RKO (cell line): ENCODE measurements around the gene TAF4B.
"Not testable (repeated sequence)": the region's sequence is repeated elsewhere in the genome, so short reads cannot be mapped to it uniquely, and the experiment has no call there.

Source experiments
- DNase-seq: peaks from one replicate; pipeline ENCODE4 v3.0.0-alpha.2; 2016; ENCODE audit warnings: low spot score

TAF4B gene

GRCh38 chr18:26233208-26233607 is 7.0 kb downstream of the TAF4B start:
- DNase-seq: no peak

- not testable (repeated sequence) for DNase-seq
Observed at GRCh38 chr18:26237363-26237762, 11.1 kb downstream of the TAF4B start.

- DNase-seq: not testable (repeated sequence)
Observed at GRCh38 chr18:26238718-26239117, 12.5 kb downstream of the TAF4B start.

GRCh38 chr18:26242392-26242791 is 16.1 kb downstream of the TAF4B start:
- not testable (repeated sequence) for DNase-seq

- DNase-seq: not testable (repeated sequence)
Observed at GRCh38 chr18:26245434-26245833, 19.2 kb downstream of the TAF4B start.

- no peak for DNase-seq
Observed at GRCh38 chr18:26252411-26252810, 26.2 kb downstream of the TAF4B start.

- DNase-seq: peak; percentile 13
Observed at GRCh38 chr18:26254808-26255207, 28.6 kb downstream of the TAF4B start.

GRCh38 chr18:26255695-26256622 is 29.7 kb downstream of the TAF4B start:
- no peak for DNase-seq

- DNase-seq: no peak
Observed at GRCh38 chr18:26258711-26259110, 32.5 kb downstream of the TAF4B start.

- DNase-seq: not testable (repeated sequence)
Observed at GRCh38 chr18:26259416-26259815, 33.2 kb downstream of the TAF4B start.

- no peak for DNase-seq
Observed at GRCh38 chr18:26262156-26262555, 35.9 kb downstream of the TAF4B start.

GRCh38 chr18:26267357-26267930 is 41.2 kb downstream of the TAF4B start:
- DNase-seq: no peak

GRCh38 chr18:26268454-26268853 is 42.2 kb downstream of the TAF4B start:
- DNase-seq: no peak

GRCh38 chr18:26271917-26272549 is 45.8 kb downstream of the TAF4B start:
- no peak for DNase-seq

- no peak for DNase-seq
Observed at GRCh38 chr18:26277374-26277773, 51.1 kb downstream of the TAF4B start.

- DNase-seq: no peak
Observed at GRCh38 chr18:26279428-26279827, 53.2 kb downstream of the TAF4B start.

GRCh38 chr18:26286008-26286407 is 59.8 kb downstream of the TAF4B start:
- no peak for DNase-seq

- no peak for DNase-seq
Observed at GRCh38 chr18:26287644-26288043, 61.4 kb downstream of the TAF4B start.

GRCh38 chr18:26290385-26290784 is 64.1 kb downstream of the TAF4B start:
- no peak for DNase-seq

- DNase-seq: no peak
Observed at GRCh38 chr18:26293982-26294381, 67.7 kb downstream of the TAF4B start.

- DNase-seq: no peak
Observed at GRCh38 chr18:26298107-26298506, 71.9 kb downstream of the TAF4B start.

- DNase-seq: no peak
Observed at GRCh38 chr18:26301681-26302080, 75.4 kb downstream of the TAF4B start.

GRCh38 chr18:26303222-26303621 is 77.0 kb downstream of the TAF4B start:
- DNase-seq: not testable (repeated sequence)
